Spinal cord (tissue), 10 donors: ENCODE measurements around the gene RDH8. TPM values are rescaled to one million over a fixed set of nuclear protein-coding genes. Genes with fewer than 3 reads are reported as not detected.

Experiments
- DNase-seq, 6 donors: peaks; one replicate each; pipeline versions ENCODE4 v3.0.0 to v3.0.0-alpha.2; 2013 to 2015; ENCODE audit warnings: low spot score in 6 of 6, low read depth in 4 of 6
- H3K27ac ChIP-seq: one replicate; pipeline ENCODE4 v1.5.1; 2013; ENCODE audit warnings: low read depth, low read length, control low read depth
- H3K27me3 ChIP-seq: one replicate; pipeline ENCODE4 v1.6.1; 2013; ENCODE audit warnings: low read length; ENCODE audit not compliant: control insufficient read depth, insufficient read depth
- H3K36me3 ChIP-seq: one replicate; pipeline ENCODE4 v1.6.1; 2013; ENCODE audit warnings: low read length; ENCODE audit not compliant: control insufficient read depth, insufficient read depth
- H3K4me1 ChIP-seq: one replicate; pipeline ENCODE4 v1.6.1; 2013; ENCODE audit warnings: low read length; ENCODE audit not compliant: control insufficient read depth, insufficient read depth
- H3K4me3 ChIP-seq: one replicate; pipeline ENCODE4 v1.5.1; 2013; ENCODE audit warnings: low read depth, low read length, control low read depth
- H3K9me3 ChIP-seq: one replicate; pipeline ENCODE4 v1.6.1; 2013; ENCODE audit warnings: low read length; ENCODE audit not compliant: control insufficient read depth, insufficient read depth
- WGBS: methylation state at CpG from one replicate; pipeline ENCODE4 v1.1.5; 2013; ENCODE audit warnings: missing lambda C conversion rate; ENCODE audit not compliant: insufficient coverage; 5-methylcytosine and 5-hydroxymethylcytosine counted together
- long read RNA-seq, 4 donors: transcript quantifications; one replicate each; lab custom pipeline, GENCODE V29; 2026
- polyA plus RNA-seq, 2 donors: library from polyadenylated mRNA; unstranded; fragments of 120-200 nt; gene quantifications; one replicate each; pipeline ENCODE4 v1.2.1, GENCODE V29; 2013; ENCODE audit not compliant: insufficient read length in 2 of 2
- total RNA-seq, 2 donors: library from RNA; depleted of rRNA in 1 of 2; stranded (reverse); fragments of 120-200 nt in 1 of 2; fragments of >200 nt in 1 of 2; gene quantifications; one replicate each; pipeline versions ENCODE4 v1.2.3 to v1.2.4, GENCODE V29; 2013 to 2014
- donor health status: healthy.

RDH8 gene
- total RNA-seq (not detected), polyA plus RNA-seq (not detected)
- long read RNA-seq, donor 1: 0 reads
- long read RNA-seq, donor 2: 0 reads
- long read RNA-seq, donor 3: 0 reads
- long read RNA-seq, donor 4: 0 reads

- WGBS: 59% methylated on average over 9 of the region's 10 CpGs
- Histone ChIP-seq H3K4me1 (peaks cover 43% of the 10 kb centered on the region), H3K9me3 (no peaks in the 10 kb centered on the region), H3K27ac (no peak within 1 kb of the TSS), H3K27me3 (peaks cover 53% of the 10 kb centered on the region), H3K36me3 (no peaks in the 10 kb centered on the region), H3K4me3 (no peak within 1 kb of the TSS)
- no peak for DNase-seq
These were observed at the start of gene RDH8 for GRCh38 chr19:10013316-10013715. RDH8 (plus strand) TSS chr19:10013483; CDS start chr19:10013498, 15 bp downstream.

- H3K27ac ChIP-seq: no peak overlapping the region
- DNase-seq: no peak
- H3K4me3 ChIP-seq: no peak overlapping the region
- peaks cover 16% of the 10 kb centered on the region for H3K27me3 ChIP-seq
- H3K36me3 ChIP-seq: peaks cover 21% of the 10 kb centered on the region
- H3K9me3 ChIP-seq: no peaks in the 10 kb centered on the region
- H3K4me1 ChIP-seq: peaks cover 4% of the 10 kb centered on the region
- 50% methylated on average over 11 of the region's 14 CpGs for WGBS
These were observed 47.3 kb upstream of the RDH8 start for GRCh38 chr19:9966024-9966423.

GRCh38 chr19:9966448-9966847, 46.8 kb upstream of the RDH8 start:
- Histone ChIP-seq H3K36me3 (peaks cover 21% of the 10 kb centered on the region), H3K27ac (no peak overlapping the region), H3K4me3 (no peak overlapping the region), H3K27me3 (peaks cover 16% of the 10 kb centered on the region), H3K9me3 (no peaks in the 10 kb centered on the region), H3K4me1 (peaks cover 4% of the 10 kb centered on the region)
- no peak for DNase-seq
- 15% methylated on average over 29 of the region's 29 CpGs for WGBS

- Histone ChIP-seq H3K4me3 (no peak overlapping the region), H3K36me3 (peaks cover 21% of the 10 kb centered on the region), H3K4me1 (peaks cover 4% of the 10 kb centered on the region), H3K9me3 (no peaks in the 10 kb centered on the region), H3K27me3 (peaks cover 16% of the 10 kb centered on the region), H3K27ac (no peak overlapping the region)
- WGBS: 33% methylated on average over 1 of the region's 4 CpGs
- DNase-seq: peak in 2 of 6 donors; percentile 17 to 45
These were observed 46.0 kb upstream of the RDH8 start for GRCh38 chr19:9967326-9967725.

- Histone ChIP-seq H3K4me3 (no peak overlapping the region), H3K27ac (no peak overlapping the region), H3K4me1 (peaks cover 4% of the 10 kb centered on the region), H3K27me3 (peaks cover 16% of the 10 kb centered on the region), H3K36me3 (peaks cover 30% of the 10 kb centered on the region), H3K9me3 (no peaks in the 10 kb centered on the region)
- no peak for DNase-seq
- 82% methylated on average over 7 of the region's 8 CpGs for WGBS
These were observed 44.2 kb upstream of the RDH8 start for GRCh38 chr19:9968820-9969687.

GRCh38 chr19:9969688-9969975, 43.7 kb upstream of the RDH8 start:
- 100% methylated on average over 1 of the region's 2 CpGs for WGBS

GRCh38 chr19:9970481-9970880, 42.8 kb upstream of the RDH8 start:
- H3K36me3 ChIP-seq: peaks cover 32% of the 10 kb centered on the region
- H3K9me3 ChIP-seq: no peaks in the 10 kb centered on the region
- 77% methylated on average over 8 of the region's 8 CpGs for WGBS
- no peak overlapping the region for H3K4me3 ChIP-seq
- H3K27ac ChIP-seq: no peak overlapping the region
- H3K4me1 ChIP-seq: peaks cover 4% of the 10 kb centered on the region
- DNase-seq: no peak
- H3K27me3 ChIP-seq: peaks cover 16% of the 10 kb centered on the region

More at GRCh38 chr19:9969688-9969975, 43.7 kb upstream of the RDH8 start:
- H3K27ac ChIP-seq: no peak overlapping the region
- H3K36me3 ChIP-seq: peaks cover 32% of the 10 kb centered on the region
- DNase-seq: no peak
- no peak overlapping the region for H3K4me3 ChIP-seq
- H3K4me1 ChIP-seq: peaks cover 4% of the 10 kb centered on the region
- no peaks in the 10 kb centered on the region for H3K9me3 ChIP-seq
- H3K27me3 ChIP-seq: peaks cover 16% of the 10 kb centered on the region

- 60% methylated on average over 15 of the region's 15 CpGs for WGBS
- H3K27ac ChIP-seq: no peak overlapping the region
- no peak overlapping the region for H3K4me3 ChIP-seq
- H3K36me3 ChIP-seq: peaks cover 32% of the 10 kb centered on the region
- DNase-seq: peak in 1 of 6 donors; percentile 27
- H3K9me3 ChIP-seq: no peaks in the 10 kb centered on the region
- peaks cover 3% of the 10 kb centered on the region for H3K4me1 ChIP-seq
- peaks cover 14% of the 10 kb centered on the region for H3K27me3 ChIP-seq
These were observed 42.0 kb upstream of the RDH8 start for GRCh38 chr19:9971166-9971897.

- Histone ChIP-seq H3K36me3 (peaks cover 35% of the 10 kb centered on the region), H3K27me3 (peaks cover 9% of the 10 kb centered on the region), H3K4me3 (no peak overlapping the region), H3K9me3 (no peaks in the 10 kb centered on the region), H3K27ac (no peak overlapping the region), H3K4me1 (no peaks in the 10 kb centered on the region)
- WGBS: 90% methylated on average over 5 of the region's 6 CpGs
- no peak for DNase-seq
These were observed 41.2 kb upstream of the RDH8 start for GRCh38 chr19:9972103-9972502.
